Suppressor macrophage (primary cell): ENCODE results near the gene HRAS.

Source experiments
- DNase-seq, 4 experiments: peaks; one replicate each; pipeline ENCODE4 v3.0.0-alpha.2; 2020 to 2022

The HRAS gene

GRCh38 chr11:492427-493226 is 42.7 kb downstream of the HRAS start:
- no peak for DNase-seq

GRCh38 chr11:491358-491757 is 44.0 kb downstream of the HRAS start:
- no peak for DNase-seq

- DNase-seq, result no peak
Measured at GRCh38 chr11:490930-491260, 44.5 kb downstream of the HRAS start.

GRCh38 chr11:490186-490929 is 45.0 kb downstream of the HRAS start:
- no peak for DNase-seq

GRCh38 chr11:489610-490185 is 45.7 kb downstream of the HRAS start:
- no peak for DNase-seq

- DNase-seq, result no peak
Measured at GRCh38 chr11:488992-489391, 46.4 kb downstream of the HRAS start.

- no peak for DNase-seq
Measured at GRCh38 chr11:488579-488978, 46.8 kb downstream of the HRAS start.

- no peak for DNase-seq
Measured at GRCh38 chr11:488062-488461, 47.3 kb downstream of the HRAS start.

- no peak for DNase-seq
Measured at GRCh38 chr11:487571-488021, 47.8 kb downstream of the HRAS start.

GRCh38 chr11:486189-486588 is 49.2 kb downstream of the HRAS start:
- DNase-seq, result no peak

GRCh38 chr11:484616-485015 is 50.8 kb downstream of the HRAS start:
- no peak for DNase-seq
